Suprapubic skin (tissue), 4 donors: ENCODE results near the gene SFSWAP. TPM values are rescaled to one million over a fixed set of nuclear protein-coding genes. Genes with fewer than 3 reads are reported as not detected.
A peak's percentile ranks its signal among the peaks of the same experiment; 100 is the strongest.

Experiments used
- DNase-seq, 2 donors: peaks; one replicate each; pipeline ENCODE4 v3.0.0-alpha.2; 2019; ENCODE audit warnings: low spot score in 2 of 2
- H3K27ac ChIP-seq: fragments of 200-600 bp; sonication (generic); one replicate; pipeline ENCODE4 v1.5.1; 2019
- H3K27me3 ChIP-seq: fragments of 200-600 bp; sonication (generic); one replicate; pipeline ENCODE4 v1.5.1; 2019
- H3K36me3 ChIP-seq: fragments of 200-600 bp; sonication (generic); one replicate; pipeline ENCODE4 v1.5.1; 2019
- H3K4me1 ChIP-seq: fragments of 200-600 bp; sonication (generic); one replicate; pipeline ENCODE4 v1.5.1; 2019
- H3K4me3 ChIP-seq: fragments of 200-600 bp; sonication (generic); one replicate; pipeline ENCODE4 v1.5.1; 2019; ENCODE audit warnings: mild to moderate bottlenecking
- H3K9me3 ChIP-seq: fragments of 200-600 bp; sonication (generic); one replicate; pipeline ENCODE4 v1.5.1; 2019
- EP300 ChIP-seq: sonication (generic); formaldehyde crosslinking; IDR thresholded peaks from one replicate; pipeline ENCODE4 v1.6.1; 2017; ENCODE audit warnings: antibody characterized with exemption
- POLR2A ChIP-seq, 2 donors: fragments of 450-650 bp; IDR thresholded peaks; one replicate each; pipeline ENCODE4 v1.6.1; 2017; ENCODE audit warnings: antibody characterized with exemption in 2 of 2, mild to moderate bottlenecking in 2 of 2, moderate library complexity in 2 of 2
- POLR2AphosphoS5 ChIP-seq, 3 donors: sonication (generic); formaldehyde crosslinking; IDR thresholded peaks; one replicate each; pipeline ENCODE4 v1.6.1; 2017; ENCODE audit warnings: antibody characterized with exemption in 3 of 3
- WGBS: methylation state at CpG from one replicate; pipeline ENCODE4 v1.1.5; 2018; 5-methylcytosine and 5-hydroxymethylcytosine counted together
- total RNA-seq, 4 donors: library from RNA; depleted of rRNA; stranded (reverse); fragments of >200 nt; gene quantifications; one replicate each; pipeline ENCODE4 v1.1.0, GENCODE V29; 2016
- TF ChIP-seq, protein P1 (sequence below), 2 donors: fragments of 200-600 bp in 1 of 2; fragments of 450-650 bp in 1 of 2; sonication (generic) in 1 of 2; IDR thresholded peaks; one replicate each; pipeline ENCODE4 v1.5.1; 2016 to 2019; ENCODE audit warnings: antibody characterized with exemption in 2 of 2, mild to moderate bottlenecking in 1 of 2, moderate library complexity in 1 of 2

Gene SFSWAP
- total RNA-seq, 4 donors from 2014 or later = 41.3 to 107 (median 49.9) TPM

DNA sequence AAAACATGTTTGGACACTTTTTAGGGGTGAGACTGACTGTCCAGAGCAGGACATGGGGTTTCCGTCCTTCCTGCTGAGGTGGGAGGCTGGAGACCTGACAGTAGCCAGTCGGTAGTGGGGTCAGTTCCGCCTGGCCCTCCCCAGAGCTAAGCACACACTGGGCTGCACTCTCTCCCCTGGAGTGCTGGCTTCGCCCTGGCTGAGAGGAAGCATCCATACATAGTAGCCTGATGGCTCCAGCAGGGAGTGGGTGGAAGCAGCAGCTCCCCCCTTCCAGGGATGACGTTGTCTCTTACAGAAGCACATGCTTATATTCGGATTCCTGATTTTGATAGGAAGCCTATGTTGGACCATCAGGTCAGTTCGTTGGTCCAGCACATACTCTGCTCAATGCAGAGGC, 40.4 kb downstream of the SFSWAP start:
- Histone ChIP-seq H3K36me3 (peaks cover 86% of the 10 kb centered on the region), H3K9me3 (no peaks in the 10 kb centered on the region), H3K27ac (no peak overlapping the region), H3K4me3 (no peak overlapping the region), H3K27me3 (no peaks in the 10 kb centered on the region), H3K4me1 (no peaks in the 10 kb centered on the region)
- TF ChIP-seq POLR2AphosphoS5 (IDR thresholded peaks at IDR 0.05) (no peak), POLR2A (IDR thresholded peaks at IDR 0.05) (no peak), EP300 (no peak)
- TF ChIP-seq, protein P1, sequence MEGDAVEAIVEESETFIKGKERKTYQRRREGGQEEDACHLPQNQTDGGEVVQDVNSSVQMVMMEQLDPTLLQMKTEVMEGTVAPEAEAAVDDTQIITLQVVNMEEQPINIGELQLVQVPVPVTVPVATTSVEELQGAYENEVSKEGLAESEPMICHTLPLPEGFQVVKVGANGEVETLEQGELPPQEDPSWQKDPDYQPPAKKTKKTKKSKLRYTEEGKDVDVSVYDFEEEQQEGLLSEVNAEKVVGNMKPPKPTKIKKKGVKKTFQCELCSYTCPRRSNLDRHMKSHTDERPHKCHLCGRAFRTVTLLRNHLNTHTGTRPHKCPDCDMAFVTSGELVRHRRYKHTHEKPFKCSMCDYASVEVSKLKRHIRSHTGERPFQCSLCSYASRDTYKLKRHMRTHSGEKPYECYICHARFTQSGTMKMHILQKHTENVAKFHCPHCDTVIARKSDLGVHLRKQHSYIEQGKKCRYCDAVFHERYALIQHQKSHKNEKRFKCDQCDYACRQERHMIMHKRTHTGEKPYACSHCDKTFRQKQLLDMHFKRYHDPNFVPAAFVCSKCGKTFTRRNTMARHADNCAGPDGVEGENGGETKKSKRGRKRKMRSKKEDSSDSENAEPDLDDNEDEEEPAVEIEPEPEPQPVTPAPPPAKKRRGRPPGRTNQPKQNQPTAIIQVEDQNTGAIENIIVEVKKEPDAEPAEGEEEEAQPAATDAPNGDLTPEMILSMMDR (IDR thresholded peaks at IDR 0.05) = no peak
- WGBS = 85% methylated on average over 5 of the region's 7 CpGs
- no peak for DNase-seq

DNA sequence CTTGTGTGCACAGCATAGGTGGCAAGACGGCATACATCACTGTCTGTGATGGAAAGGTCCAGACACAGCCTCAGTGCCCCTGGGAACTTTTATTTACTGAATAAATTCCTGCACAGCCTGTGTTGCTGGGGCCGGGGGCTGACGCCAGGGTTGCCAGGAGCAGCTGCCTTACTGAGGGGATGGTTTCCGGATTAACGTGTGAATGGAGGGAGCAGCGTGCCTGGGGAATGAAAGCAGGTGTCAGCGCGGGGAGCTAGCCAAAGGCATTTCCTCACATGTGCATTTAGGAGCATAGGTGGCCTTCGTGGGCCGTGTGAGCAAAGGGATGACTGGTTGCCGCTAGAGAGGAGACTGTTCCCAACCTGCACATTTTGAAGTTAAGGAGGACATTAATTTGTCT, 41.6 kb downstream of the SFSWAP start:
- Histone ChIP-seq H3K4me3 (no peak overlapping the region), H3K27me3 (no peaks in the 10 kb centered on the region), H3K36me3 (peaks cover 88% of the 10 kb centered on the region), H3K4me1 (no peaks in the 10 kb centered on the region), H3K27ac (no peak overlapping the region), H3K9me3 (no peaks in the 10 kb centered on the region)
- TF ChIP-seq EP300 = no peak
- no peak for TF ChIP-seq POLR2A (IDR thresholded peaks at IDR 0.05)
- TF ChIP-seq, protein P1 (IDR thresholded peaks at IDR 0.05) = no peak
- WGBS = 89% methylated on average over 11 of the region's 11 CpGs
- DNase-seq = no peak

DNA sequence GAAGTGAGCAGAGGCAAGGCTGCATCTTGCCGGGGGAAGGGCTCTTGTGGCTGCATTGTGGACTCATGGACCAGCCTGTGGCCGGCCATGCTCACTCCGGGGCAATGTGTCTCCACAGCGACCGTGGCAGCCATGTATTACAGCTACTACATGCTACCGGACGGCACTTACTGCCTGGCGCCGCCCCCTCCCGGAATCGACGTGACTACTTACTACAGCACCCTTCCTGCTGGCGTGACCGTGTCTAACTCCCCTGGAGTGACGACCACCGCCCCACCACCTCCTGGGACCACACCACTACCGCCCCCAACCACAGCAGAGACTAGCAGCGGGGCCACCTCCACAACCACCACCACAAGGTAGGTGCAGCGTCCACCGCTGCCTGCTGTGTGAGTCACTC, 42.1 kb downstream of the SFSWAP start:
- Histone ChIP-seq H3K4me3 (no peak overlapping the region), H3K36me3 (peaks cover 88% of the 10 kb centered on the region), H3K27ac (no peak overlapping the region), H3K9me3 (no peaks in the 10 kb centered on the region), H3K27me3 (no peaks in the 10 kb centered on the region), H3K4me1 (no peaks in the 10 kb centered on the region)
- no peak for TF ChIP-seq POLR2A (IDR thresholded peaks at IDR 0.05)
- no peak for TF ChIP-seq POLR2AphosphoS5 (IDR thresholded peaks at IDR 0.05)
- TF ChIP-seq EP300 = no peak
- TF ChIP-seq, protein P1 (IDR thresholded peaks at IDR 0.05) = no peak
- 95% methylated on average over 20 of the region's 20 CpGs for WGBS
- DNase-seq = peak in 1 of 2 donors; percentile 72

DNA sequence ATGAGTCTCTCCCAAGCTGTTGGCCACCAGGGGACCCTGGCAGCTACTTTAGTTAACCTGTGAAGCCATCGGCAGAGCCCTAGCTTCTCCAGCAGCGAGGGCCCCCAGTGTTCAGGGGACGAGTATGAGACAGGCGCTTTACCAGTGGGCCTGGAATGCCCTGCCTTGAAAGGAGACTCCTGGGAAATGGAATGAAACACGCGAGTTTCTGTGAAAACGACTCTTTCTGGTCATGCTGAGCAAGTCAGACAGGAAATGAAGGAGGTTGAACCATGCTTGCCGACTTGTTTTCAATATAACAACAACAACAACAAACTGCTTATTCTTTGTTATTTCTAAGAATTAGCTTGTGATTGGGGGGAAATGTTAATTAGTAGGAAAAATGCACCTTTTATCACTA, 42.9 kb downstream of the SFSWAP start:
- peak in 1 of 2 donors; percentile 58 for DNase-seq
- H3K4me1 ChIP-seq = no peaks in the 10 kb centered on the region
- no peak overlapping the region for H3K27ac ChIP-seq
- no peaks in the 10 kb centered on the region for H3K27me3 ChIP-seq
- H3K9me3 ChIP-seq = no peaks in the 10 kb centered on the region
- WGBS = 95% methylated on average over 8 of the region's 8 CpGs
- TF ChIP-seq POLR2A (IDR thresholded peaks at IDR 0.05) (no peak), POLR2AphosphoS5 (IDR thresholded peaks at IDR 0.05) (no peak), EP300 (no peak)
- TF ChIP-seq, protein P1 (IDR thresholded peaks at IDR 0.05) = no peak
- no peak overlapping the region for H3K4me3 ChIP-seq
- H3K36me3 ChIP-seq = peaks cover 89% of the 10 kb centered on the region

DNA sequence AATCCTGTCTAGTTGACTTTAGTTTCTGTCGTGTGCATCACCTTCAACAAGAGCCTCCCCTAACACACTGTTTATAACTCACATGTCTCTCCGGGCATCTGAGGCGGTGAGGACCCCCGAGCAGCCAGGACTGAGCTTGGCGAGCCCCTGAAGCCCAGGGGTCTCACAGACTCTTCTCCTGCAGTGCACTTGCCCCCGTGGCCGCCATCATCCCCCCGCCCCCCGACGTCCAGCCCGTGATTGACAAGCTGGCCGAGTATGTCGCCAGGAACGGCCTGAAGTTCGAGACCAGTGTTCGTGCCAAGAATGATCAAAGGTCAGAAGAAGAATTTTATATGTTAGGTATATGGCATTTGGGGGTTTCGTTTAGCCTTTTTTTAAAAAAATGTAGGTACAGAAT, 43.3 kb downstream of the SFSWAP start:
- no peaks in the 10 kb centered on the region for H3K4me1 ChIP-seq
- H3K9me3 ChIP-seq = no peaks in the 10 kb centered on the region
- no peaks in the 10 kb centered on the region for H3K27me3 ChIP-seq
- H3K36me3 ChIP-seq = peaks cover 87% of the 10 kb centered on the region
- no peak overlapping the region for H3K27ac ChIP-seq
- TF ChIP-seq, protein P1 (IDR thresholded peaks at IDR 0.05) = no peak
- TF ChIP-seq POLR2A (IDR thresholded peaks at IDR 0.05) (no peak), POLR2AphosphoS5 (IDR thresholded peaks at IDR 0.05) (no peak), EP300 (no peak)
- no peak for DNase-seq
- no peak overlapping the region for H3K4me3 ChIP-seq
- 94% methylated on average over 17 of the region's 17 CpGs for WGBS
